ENCODE data around the gene RAPGEF2.

DNA sequence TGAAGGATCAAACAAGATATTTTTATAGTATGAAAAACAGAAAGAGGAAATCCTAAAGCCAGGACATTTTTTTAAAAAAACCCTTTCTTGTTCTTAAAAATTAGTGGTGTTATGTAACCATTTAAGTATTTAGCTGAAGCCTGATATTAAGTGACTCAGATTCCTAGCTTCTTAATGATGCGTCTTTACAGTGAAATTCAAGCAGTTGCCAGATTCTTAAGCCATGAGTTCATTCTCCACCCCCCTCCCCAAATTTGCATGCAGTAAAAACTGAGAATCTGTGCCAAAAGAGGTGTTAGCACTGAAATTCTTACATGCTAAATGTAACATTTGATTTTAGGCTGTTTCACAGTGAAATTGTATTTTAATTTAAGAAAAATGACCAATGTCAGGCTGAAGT, 180.8 kb downstream of the RAPGEF2 start:
- TF ChIP-seq CTCF (IDR thresholded peaks at IDR 0.05) (no peak), POLR2A (IDR thresholded peaks at IDR 0.05) (no peak)
